GM12865 (cell line): ENCODE measurements around the gene TDRD10.

ENCODE experiments used
- DNase-seq: peaks from one replicate; pipeline ENCODE4 v3.0.0; 2010; ENCODE audit warnings: low read depth
- H3K4me3 ChIP-seq: 2 replicates; pipeline ENCODE4 v1.5.1; 2011; ENCODE audit warnings: mild to moderate bottlenecking, low read depth, low read length, control low read depth
- TF ChIP-seq, protein P1 (sequence below): IDR thresholded peaks from 2 replicates; pipeline ENCODE4 v1.5.1; 2011; ENCODE audit warnings: low read length, control low read depth, low read depth, inconsistent platforms; ENCODE audit not compliant: insufficient read depth; ENCODE audit errors: missing control alignments

Gene TDRD10

DNA sequence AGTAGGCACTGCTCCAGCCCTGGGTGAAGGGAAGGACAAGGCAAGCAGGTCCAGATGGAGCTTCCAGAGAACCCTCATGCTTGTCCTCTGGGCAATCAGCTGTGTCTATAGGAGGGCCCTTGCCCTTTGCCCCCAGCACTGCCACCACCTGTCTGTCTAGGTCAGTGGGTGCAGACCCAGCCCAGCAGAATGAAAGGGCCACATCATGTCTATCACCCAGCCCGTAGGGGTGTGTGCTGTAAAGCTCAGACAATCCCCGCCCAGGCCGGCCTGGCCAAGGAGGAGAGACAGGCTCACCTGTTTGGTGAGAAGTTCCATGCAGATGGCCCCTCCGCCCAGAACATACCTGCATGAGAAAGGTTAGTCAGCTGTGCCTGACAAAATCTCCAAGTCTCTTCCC lies 49.5 kb downstream of the TDRD10 start:
- TF ChIP-seq, protein P1, sequence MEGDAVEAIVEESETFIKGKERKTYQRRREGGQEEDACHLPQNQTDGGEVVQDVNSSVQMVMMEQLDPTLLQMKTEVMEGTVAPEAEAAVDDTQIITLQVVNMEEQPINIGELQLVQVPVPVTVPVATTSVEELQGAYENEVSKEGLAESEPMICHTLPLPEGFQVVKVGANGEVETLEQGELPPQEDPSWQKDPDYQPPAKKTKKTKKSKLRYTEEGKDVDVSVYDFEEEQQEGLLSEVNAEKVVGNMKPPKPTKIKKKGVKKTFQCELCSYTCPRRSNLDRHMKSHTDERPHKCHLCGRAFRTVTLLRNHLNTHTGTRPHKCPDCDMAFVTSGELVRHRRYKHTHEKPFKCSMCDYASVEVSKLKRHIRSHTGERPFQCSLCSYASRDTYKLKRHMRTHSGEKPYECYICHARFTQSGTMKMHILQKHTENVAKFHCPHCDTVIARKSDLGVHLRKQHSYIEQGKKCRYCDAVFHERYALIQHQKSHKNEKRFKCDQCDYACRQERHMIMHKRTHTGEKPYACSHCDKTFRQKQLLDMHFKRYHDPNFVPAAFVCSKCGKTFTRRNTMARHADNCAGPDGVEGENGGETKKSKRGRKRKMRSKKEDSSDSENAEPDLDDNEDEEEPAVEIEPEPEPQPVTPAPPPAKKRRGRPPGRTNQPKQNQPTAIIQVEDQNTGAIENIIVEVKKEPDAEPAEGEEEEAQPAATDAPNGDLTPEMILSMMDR, result no peak
- DNase-seq, result no peak
- H3K4me3 ChIP-seq, result no peak overlapping the region

DNA sequence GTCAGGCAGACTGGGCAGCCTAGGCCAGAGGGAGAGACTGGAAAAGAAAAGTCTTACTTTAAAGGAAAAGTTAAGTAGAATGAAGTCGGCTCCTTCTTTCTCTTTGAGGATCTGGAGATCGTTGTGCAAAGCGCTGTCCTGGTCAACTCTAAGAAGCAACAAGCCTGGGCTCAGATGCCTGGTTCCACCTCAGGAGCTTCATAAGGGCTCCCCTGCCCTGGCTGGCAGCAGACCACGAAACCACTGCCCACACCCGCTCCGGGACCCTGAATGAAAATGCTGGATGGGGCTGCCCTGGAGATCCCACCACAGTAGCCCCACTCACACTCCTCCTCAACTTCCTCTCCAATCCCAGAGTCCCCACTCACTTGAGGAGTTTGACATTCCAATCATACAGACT lies 50.0 kb downstream of the TDRD10 start:
- H3K4me3 ChIP-seq, result no peak overlapping the region
- TF ChIP-seq, protein P1, result no peak
- DNase-seq, result no peak

DNA sequence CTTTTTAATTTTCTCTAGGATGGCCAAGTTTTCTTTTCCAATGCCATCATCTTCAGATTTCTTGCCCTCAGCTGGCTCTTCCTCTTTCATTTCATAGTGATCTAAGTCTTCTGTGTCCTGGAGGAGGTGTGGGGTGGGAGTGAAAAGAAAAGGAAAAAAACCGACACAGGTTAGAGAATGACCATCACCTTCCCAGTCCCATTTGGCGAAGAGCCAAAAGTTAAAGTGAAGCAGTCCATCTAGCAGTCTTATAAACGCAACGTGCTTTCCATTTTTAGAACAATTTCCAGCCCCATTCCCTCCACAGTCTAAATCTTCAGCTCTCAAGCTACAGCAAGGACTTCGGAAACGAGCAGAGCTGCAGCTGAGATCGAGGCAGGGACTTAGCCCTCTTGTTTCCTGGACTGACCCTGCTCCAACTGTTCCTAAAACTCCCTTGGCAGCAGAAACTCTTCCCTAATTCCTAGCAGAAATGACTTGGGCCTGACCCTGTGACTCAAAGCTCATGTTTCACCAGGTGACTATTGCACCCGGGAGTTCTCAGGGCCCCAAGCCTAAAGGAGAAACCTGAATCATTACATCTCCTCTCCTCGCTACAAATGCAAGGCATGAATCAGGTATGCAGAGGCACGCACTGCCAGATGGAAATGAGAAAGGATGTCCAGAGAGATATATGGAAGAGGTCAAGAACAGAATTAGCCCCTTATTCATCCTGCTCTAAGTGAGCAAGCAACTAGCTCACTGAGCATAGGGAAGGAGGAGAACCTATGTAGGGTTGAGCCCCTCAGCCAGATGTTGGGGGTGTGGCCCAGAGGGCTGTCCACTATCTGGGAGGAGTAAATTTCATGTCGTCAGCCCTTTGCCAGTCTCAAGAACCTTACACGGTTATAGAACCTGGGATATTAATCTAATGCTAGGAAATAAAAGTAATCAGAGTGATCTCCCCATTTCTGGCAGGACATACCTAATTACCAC lies 51.3 kb downstream of the TDRD10 start:
- no peak for DNase-seq
- TF ChIP-seq, protein P1, result no peak
- no peak overlapping the region for H3K4me3 ChIP-seq

DNA sequence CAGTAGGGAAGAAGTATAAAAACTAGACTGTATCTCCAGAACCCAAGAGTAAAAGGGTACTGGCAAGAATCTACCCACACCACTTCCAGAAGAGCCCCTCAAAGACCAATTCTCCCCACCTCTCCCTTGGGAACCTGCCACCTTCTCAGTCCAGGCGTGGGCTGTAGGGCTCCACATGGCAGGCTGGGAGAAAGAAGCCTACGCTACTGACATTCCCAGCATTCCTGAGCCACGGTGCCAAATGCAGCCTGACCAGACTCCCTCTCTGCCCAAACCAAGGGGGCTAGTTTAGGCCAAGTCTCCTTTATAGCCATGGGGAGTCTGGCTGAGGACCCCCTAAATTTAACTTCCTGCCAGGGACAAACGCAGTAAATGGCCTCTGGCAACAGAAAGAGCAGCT lies 54.4 kb downstream of the TDRD10 start:
- no peak for DNase-seq
- H3K4me3 ChIP-seq, result peak overlapping the region; percentile 92
- TF ChIP-seq, protein P1, result no peak

DNA sequence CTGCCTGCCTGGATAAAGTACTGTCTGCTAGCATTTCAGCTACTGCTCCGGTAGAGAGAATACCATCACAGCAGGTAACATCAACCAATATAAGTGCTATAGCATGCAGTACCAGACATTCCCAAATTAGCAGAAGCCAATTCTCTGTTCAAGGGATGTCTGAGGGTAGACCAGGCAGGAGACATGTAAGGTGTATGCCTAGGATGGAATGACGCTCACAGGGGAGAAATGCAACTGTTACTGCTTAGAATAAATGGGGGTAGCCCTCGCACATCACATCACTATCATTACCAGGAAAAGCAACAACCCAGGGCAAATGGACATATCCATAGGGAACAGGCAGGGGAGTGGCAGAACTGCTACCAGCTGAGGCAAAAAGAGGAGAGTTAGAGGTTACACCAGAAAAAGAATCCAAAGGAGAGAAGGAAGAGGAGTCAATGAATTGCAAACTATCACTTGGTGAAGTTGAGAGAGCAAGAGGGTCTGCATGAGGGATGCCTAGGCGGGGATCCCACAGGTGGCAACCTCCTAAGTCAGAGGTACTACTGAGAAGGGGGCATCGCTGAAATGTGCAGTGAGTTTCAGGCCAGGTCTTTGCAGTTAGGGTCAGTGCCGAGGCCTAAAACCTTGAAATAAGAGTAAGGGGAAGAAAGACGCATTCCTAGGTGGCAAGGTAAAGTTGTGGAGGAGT lies 55.4 kb downstream of the TDRD10 start:
- H3K4me3 ChIP-seq, result peak overlapping the region; percentile 92
- DNase-seq, result no peak
- TF ChIP-seq, protein P1, result no peak

DNA sequence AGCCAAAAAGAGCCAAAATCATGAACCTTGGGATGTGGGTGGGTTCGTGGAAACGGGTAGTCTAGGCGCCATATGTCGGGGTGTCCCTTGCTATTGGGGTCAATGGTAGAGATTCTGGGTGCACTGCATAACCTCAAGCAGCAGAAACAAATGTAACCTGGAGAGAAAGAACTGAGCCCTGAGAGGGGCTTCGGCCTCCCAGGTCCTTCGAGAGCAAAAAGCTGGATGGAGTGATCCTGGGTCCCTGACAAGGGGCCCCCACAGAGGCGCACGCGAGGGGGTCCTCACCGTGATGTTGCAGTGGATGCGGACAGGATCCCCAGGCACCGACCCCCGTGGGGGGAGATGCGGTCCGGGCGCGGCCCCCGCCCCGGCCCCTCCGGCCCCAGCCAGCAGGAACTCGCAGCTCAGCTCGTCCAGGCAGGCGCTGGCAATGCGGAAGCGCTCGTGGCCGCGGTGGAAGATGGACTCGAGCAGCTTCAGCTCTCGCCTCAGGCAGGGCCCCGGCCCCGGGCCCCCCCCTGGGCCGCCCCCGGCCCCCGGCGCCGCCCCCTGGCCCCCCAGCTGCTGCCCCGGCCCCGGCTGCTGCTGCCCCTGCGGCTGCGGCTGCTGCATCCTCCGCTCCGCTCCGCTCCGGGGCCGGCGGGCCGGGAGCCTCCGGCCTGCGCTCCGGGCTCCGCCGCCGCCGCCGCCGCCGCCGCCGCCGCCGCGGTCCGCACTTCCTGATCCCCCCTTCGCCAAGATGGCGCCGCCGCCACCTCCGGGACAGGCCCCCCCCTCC lies 56.1 kb downstream of the TDRD10 start, which contains the start of gene UBE2Q1:
TSS of gene UBE2Q1 (minus strand) at position 724 of the 781 bp plus-strand sequence. CDS start at position 615, 109 bp downstream.
- H3K4me3 ChIP-seq, result peak within 1 kb of the TSS; percentile 96
- TF ChIP-seq, protein P1, result no peak
- peak; percentile 61 for DNase-seq
